ENCODE results near the gene RALGAPA2.

- no peak for TF ChIP-seq CTCF (IDR thresholded peaks at IDR 0.05 in 8 of 11, conservative IDR thresholded peaks at IDR 0.05 in 3 of 11)
- TF ChIP-seq POLR2AphosphoS5 (IDR thresholded peaks at IDR 0.05): no peak
- TF ChIP-seq POLR2A (IDR thresholded peaks at IDR 0.05): no peak
Measured at GRCh38 chr20:20627471-20627870, 85.0 kb downstream of the RALGAPA2 start.

All from spleen (tissue), 7 donors.